ENCODE results near the gene CDC20B. TPM values are rescaled to one million over a fixed set of nuclear protein-coding genes. Genes with fewer than 3 reads are reported as not detected.

CDC20B gene
- total and polyA plus RNA-seq, 2 experiments from 2014 or later, result 0.20 TPM; not detected in 1

DNA sequence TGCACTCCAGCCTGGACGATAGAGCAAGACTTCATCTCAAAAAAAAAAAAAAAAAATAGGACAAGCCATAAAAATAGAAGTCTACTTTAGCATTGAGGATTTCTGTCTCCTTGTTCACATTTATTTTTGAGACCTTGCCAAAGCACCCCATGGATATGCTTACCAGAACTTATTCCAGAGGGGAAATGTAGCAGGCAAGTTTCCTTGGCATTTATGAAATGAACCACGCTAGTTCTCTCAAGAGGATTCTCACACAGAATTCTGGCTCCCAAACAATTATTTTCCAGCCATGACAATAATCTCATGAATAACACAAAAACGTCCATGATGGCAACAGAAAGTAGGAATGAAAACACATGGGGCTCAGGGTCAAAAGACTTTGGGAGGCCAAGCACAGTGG is 36.5 kb downstream of the CDC20B start:
- in situ Hi-C loops (cut with MboI), result no loop called here
- no peaks in the 10 kb centered on the region for H3F3A ChIP-seq (ENCODE audit: insufficient read depth)

DNA sequence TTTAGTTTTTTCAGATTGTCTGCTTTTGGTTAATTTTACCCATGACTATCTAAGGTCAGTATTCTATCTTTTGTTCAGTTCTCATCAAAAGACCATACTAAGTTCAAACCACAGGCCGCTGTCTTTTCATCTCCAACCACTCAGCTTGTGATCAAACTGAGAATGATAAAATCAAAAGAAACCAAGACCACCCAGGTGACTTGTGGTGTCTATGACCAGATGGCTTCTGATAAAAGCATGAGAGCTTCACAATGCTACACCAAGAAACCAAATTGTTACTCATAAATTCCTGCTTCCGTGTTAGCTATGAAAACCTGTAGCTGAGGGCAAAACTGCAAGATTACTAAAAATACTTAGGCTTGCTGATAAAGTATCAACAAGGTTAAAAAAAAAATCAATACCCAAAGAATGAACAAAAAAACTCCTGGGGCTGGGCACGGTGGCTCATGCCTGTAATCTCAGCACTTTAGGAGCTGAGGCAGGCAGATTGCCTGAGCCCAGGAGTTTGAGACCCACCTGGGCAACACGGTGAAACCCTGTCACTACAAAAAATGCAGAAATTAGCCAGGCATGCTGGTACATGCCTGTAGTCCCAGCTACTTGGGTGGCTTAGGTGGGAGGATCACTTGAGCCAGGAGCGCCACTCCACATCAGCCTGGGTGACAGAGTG is 38.8 kb downstream of the CDC20B start:
- Histone ChIP-seq H3K9ac (no peak overlapping the region), H2AFZ (no peak overlapping the region), H4K20me1 (ENCODE audit: insufficient read depth) (no peaks in the 10 kb centered on the region), H3K9me3 (ENCODE audit: low read depth) (no peaks in the 10 kb centered on the region), H3K4me3 (no peak overlapping the region), H3K79me2 (ENCODE audit: insufficient read depth) (no peaks in the 10 kb centered on the region), H3K4me1 (ENCODE audit: insufficient read depth) (no peaks in the 10 kb centered on the region), H3K27ac (no peak overlapping the region), H3K9me2 (ENCODE audit: insufficient read depth) (no peaks in the 10 kb centered on the region), H3F3A (ENCODE audit: insufficient read depth) (no peaks in the 10 kb centered on the region), H3K4me2 (ENCODE audit: unreplicated experiment) (no peak overlapping the region), H3K36me3 (ENCODE audit: low read depth) (no peaks in the 10 kb centered on the region), H3K27me3 (replicated peaks; ENCODE audit: insufficient read depth) (no peaks in the 10 kb centered on the region)
- in situ Hi-C loops (cut with MboI), result no loop called here
- no peak for DNase-seq
- no peak for TF ChIP-seq EZH2phosphoT487 (IDR thresholded peaks at IDR 0.05; ENCODE audit: insufficient read depth, low read depth)
- TF ChIP-seq EZH2 (IDR thresholded peaks at IDR 0.05; ENCODE audit: insufficient read depth, poor library complexity, severe bottlenecking), result no peak
- 76 to 80% methylated on average over 5 of the region's 5 CpGs for WGBS, 2 experiments (ENCODE audit: low coverage in 1 of 2, low lambda C conversion rate in 2 of 2, missing lambda C conversion rate in 2 of 2)

More for the DNA sequence above, 36.5 kb downstream of the CDC20B start:
- no peak overlapping the region for H3K9ac ChIP-seq
- H3K4me3 ChIP-seq, result no peak overlapping the region
- H3K9me2 ChIP-seq (ENCODE audit: insufficient read depth), result no peaks in the 10 kb centered on the region
- no peak overlapping the region for H3K27ac ChIP-seq
- H3K9me3 ChIP-seq (ENCODE audit: low read depth), result no peaks in the 10 kb centered on the region
- WGBS, 2 experiments (ENCODE audit: low coverage in 1 of 2, low lambda C conversion rate in 2 of 2, missing lambda C conversion rate in 2 of 2), result 50 to 62% methylated on average over 3 of the region's 3 CpGs
- no peak overlapping the region for H3K4me2 ChIP-seq (ENCODE audit: unreplicated experiment)
- no peaks in the 10 kb centered on the region for H3K27me3 ChIP-seq (replicated peaks; ENCODE audit: insufficient read depth)
- no peak overlapping the region for H2AFZ ChIP-seq
- no peaks in the 10 kb centered on the region for H3K79me2 ChIP-seq (ENCODE audit: insufficient read depth)
- H4K20me1 ChIP-seq (ENCODE audit: insufficient read depth), result no peaks in the 10 kb centered on the region
- no peak for DNase-seq
- no peaks in the 10 kb centered on the region for H3K4me1 ChIP-seq (ENCODE audit: insufficient read depth)
- no peak for TF ChIP-seq EZH2phosphoT487 (IDR thresholded peaks at IDR 0.05; ENCODE audit: insufficient read depth, low read depth)
- no peak for TF ChIP-seq EZH2 (IDR thresholded peaks at IDR 0.05; ENCODE audit: insufficient read depth, poor library complexity, severe bottlenecking)
- H3K36me3 ChIP-seq (ENCODE audit: low read depth), result no peaks in the 10 kb centered on the region

DNA sequence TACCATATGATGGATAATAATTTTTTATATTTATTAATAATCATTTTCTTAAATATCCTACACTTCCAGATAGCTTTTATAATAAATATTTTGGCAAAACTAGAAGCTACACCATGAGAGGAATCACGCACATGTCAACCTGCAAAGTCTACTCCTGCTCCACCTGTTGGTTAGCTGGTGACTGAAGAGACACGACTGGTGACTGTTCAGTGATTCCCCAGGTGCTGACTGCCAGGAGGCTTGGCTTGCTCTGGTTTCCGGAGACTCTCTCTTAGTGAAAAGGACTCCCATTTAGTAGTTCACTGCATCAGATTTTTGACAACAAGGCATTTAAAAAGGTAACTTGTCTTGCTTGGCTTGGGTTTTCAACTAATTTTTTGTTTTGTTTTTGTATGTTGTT is 49.6 kb downstream of the CDC20B start:
- in situ Hi-C loops (cut with MboI), result no loop called here
- H3K79me2 ChIP-seq (ENCODE audit: insufficient read depth), result no peaks in the 10 kb centered on the region
- no peaks in the 10 kb centered on the region for H3K9me2 ChIP-seq (ENCODE audit: insufficient read depth)
- no peaks in the 10 kb centered on the region for H3K4me1 ChIP-seq (ENCODE audit: insufficient read depth)
- no peak overlapping the region for H2AFZ ChIP-seq
- DNase-seq, result no peak
- H4K20me1 ChIP-seq (ENCODE audit: insufficient read depth), result no peaks in the 10 kb centered on the region
- no peaks in the 10 kb centered on the region for H3K36me3 ChIP-seq (ENCODE audit: low read depth)
- no peak overlapping the region for H3K4me2 ChIP-seq (ENCODE audit: unreplicated experiment)
- H3K9ac ChIP-seq, result no peak overlapping the region
- H3F3A ChIP-seq (ENCODE audit: insufficient read depth), result no peaks in the 10 kb centered on the region
- H3K27ac ChIP-seq, result no peak overlapping the region
- 59 to 61% methylated on average over 3 of the region's 3 CpGs for WGBS, 2 experiments (ENCODE audit: low coverage in 1 of 2, low lambda C conversion rate in 2 of 2, missing lambda C conversion rate in 2 of 2)
- H3K9me3 ChIP-seq (ENCODE audit: low read depth), result no peaks in the 10 kb centered on the region
- H3K4me3 ChIP-seq, result no peak overlapping the region
- no peaks in the 10 kb centered on the region for H3K27me3 ChIP-seq (replicated peaks; ENCODE audit: insufficient read depth)
- TF ChIP-seq EZH2phosphoT487 (IDR thresholded peaks at IDR 0.05; ENCODE audit: insufficient read depth, low read depth), result no peak
- no peak for TF ChIP-seq EZH2 (IDR thresholded peaks at IDR 0.05; ENCODE audit: insufficient read depth, poor library complexity, severe bottlenecking)

DNA sequence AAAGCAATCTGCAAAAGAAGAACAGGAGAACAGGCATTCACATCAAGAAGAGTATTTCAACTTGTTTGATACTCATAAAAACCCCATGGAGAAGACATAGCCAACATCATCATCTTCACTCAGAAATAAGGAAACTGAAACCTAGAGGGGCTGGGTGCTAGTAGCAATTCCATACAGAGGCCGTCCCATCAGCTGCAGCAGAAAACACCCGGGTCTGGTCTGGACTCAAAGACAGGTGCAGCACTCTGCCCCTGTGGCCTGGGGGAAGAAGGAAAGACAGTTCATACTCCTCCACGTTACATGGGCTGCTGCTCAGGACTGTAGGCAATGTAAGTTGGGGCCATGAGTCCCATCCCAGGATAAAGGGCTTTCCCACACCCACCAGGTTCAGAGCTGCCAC is 58.9 kb downstream of the CDC20B start:
- in situ Hi-C loops (cut with MboI), result no loop called here
- H3K27me3 ChIP-seq (replicated peaks; ENCODE audit: insufficient read depth), result no peaks in the 10 kb centered on the region
- DNase-seq, result no peak
- no peaks in the 10 kb centered on the region for H4K20me1 ChIP-seq (ENCODE audit: insufficient read depth)
- no peaks in the 10 kb centered on the region for H3K9me3 ChIP-seq (ENCODE audit: low read depth)
- no peak overlapping the region for H2AFZ ChIP-seq
- WGBS, 2 experiments (ENCODE audit: low coverage in 1 of 2, low lambda C conversion rate in 2 of 2, missing lambda C conversion rate in 2 of 2), result 31 to 34% methylated on average over 3 of the region's 3 CpGs
- no peak overlapping the region for H3K27ac ChIP-seq
- no peak overlapping the region for H3K9ac ChIP-seq
- H3K79me2 ChIP-seq (ENCODE audit: insufficient read depth), result no peaks in the 10 kb centered on the region
- no peaks in the 10 kb centered on the region for H3K9me2 ChIP-seq (ENCODE audit: insufficient read depth)
- no peak overlapping the region for H3K4me3 ChIP-seq
- no peaks in the 10 kb centered on the region for H3F3A ChIP-seq (ENCODE audit: insufficient read depth)
- no peak overlapping the region for H3K4me2 ChIP-seq (ENCODE audit: unreplicated experiment)
- TF ChIP-seq EZH2 (IDR thresholded peaks at IDR 0.05; ENCODE audit: insufficient read depth, poor library complexity, severe bottlenecking), result no peak
- TF ChIP-seq EZH2phosphoT487 (IDR thresholded peaks at IDR 0.05; ENCODE audit: insufficient read depth, low read depth), result no peak
- no peaks in the 10 kb centered on the region for H3K4me1 ChIP-seq (ENCODE audit: insufficient read depth)
- H3K36me3 ChIP-seq (ENCODE audit: low read depth), result no peaks in the 10 kb centered on the region

DNA sequence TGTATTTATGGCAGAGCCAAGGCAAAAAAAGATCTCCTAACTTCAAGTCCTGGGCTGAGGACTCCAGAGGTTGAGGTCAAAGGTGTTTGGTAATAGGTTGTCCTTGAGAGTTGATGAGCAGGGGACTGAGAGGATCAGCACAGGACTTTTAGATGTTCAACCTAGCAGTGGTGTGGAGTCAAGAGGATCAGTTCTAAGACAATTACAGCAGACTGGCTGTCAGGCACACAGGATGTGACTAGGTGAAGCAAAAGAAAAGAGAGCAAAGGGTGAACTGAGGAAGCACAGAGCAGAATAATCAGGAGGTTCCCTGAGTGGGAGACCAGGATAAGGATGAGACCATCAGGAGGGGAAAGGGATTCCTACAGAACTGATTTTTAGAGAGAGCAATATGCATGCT is 59.6 kb downstream of the CDC20B start:
- H3K4me3 ChIP-seq, result no peak overlapping the region

More for the DNA sequence above, 59.6 kb downstream of the CDC20B start:
- Histone ChIP-seq H3K4me1 (ENCODE audit: insufficient read depth) (no peaks in the 10 kb centered on the region), H3K79me2 (ENCODE audit: insufficient read depth) (no peaks in the 10 kb centered on the region), H3K9me2 (ENCODE audit: insufficient read depth) (no peaks in the 10 kb centered on the region), H2AFZ (no peak overlapping the region), H3K27me3 (replicated peaks; ENCODE audit: insufficient read depth) (no peaks in the 10 kb centered on the region), H3K9ac (no peak overlapping the region), H3F3A (ENCODE audit: insufficient read depth) (no peaks in the 10 kb centered on the region), H3K27ac (no peak overlapping the region), H3K36me3 (ENCODE audit: low read depth) (no peaks in the 10 kb centered on the region), H3K9me3 (ENCODE audit: low read depth) (no peaks in the 10 kb centered on the region), H4K20me1 (ENCODE audit: insufficient read depth) (no peaks in the 10 kb centered on the region), H3K4me2 (ENCODE audit: unreplicated experiment) (no peak overlapping the region)
- no peak for DNase-seq
- in situ Hi-C loops (cut with MboI), result no loop called here
- TF ChIP-seq EZH2phosphoT487 (IDR thresholded peaks at IDR 0.05; ENCODE audit: insufficient read depth, low read depth) (no peak), EZH2 (IDR thresholded peaks at IDR 0.05; ENCODE audit: insufficient read depth, poor library complexity, severe bottlenecking) (no peak)
